ENCODE results near the gene CHSY3. TPM values are rescaled to one million over a fixed set of nuclear protein-coding genes. Genes with fewer than 3 reads are reported as not detected.

Gene CHSY3
- polyA plus RNA-seq, 1 donor from 2014 or later, result 0.40 TPM

DNA sequence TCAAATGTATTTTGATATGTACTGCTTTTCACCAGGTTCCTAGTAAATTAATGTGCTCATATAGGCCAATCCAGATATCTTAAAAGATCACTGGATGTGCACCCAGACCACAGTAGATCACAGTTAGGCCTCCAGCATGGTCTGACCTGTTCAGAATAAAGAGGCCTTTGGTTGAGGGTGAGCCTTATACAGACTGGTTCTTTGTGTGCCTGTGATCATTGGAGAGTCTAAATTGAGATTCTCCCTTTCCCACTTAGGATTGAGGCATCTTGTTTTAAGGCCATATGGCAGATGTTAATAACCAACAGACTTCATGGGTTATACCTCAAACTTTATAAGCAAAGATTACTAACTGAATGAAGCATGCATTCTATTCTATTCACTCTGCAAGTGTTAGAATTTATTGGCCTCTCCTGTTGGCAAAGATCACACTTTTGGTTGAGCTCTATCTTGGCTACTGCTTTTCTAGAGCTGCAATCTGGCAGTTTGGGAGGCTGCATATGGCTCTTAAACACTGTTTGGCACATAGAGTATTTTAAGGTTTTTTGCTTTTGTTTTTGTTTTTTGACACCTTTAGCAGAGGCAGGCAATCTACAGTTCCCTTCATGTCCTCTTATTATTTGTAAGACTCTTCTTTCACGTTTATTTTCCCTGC is 8.5 kb downstream of the CHSY3 start:
- no peaks in the 10 kb centered on the region for H3K79me2 ChIP-seq (replicated peaks; ENCODE audit: insufficient read depth, low read length)
- no peak overlapping the region for H3K9ac ChIP-seq (ENCODE audit: low read length)
- H4K20me1 ChIP-seq (ENCODE audit: insufficient read depth), result no peaks in the 10 kb centered on the region
- H3K9me2 ChIP-seq (ENCODE audit: insufficient read depth, low read length), result no peaks in the 10 kb centered on the region
- H3F3A ChIP-seq (ENCODE audit: insufficient read depth, low read length, poor library complexity, severe bottlenecking), result no peaks in the 10 kb centered on the region
- H3K4me2 ChIP-seq (ENCODE audit: low read length), result no peak overlapping the region
- no peak overlapping the region for H2AFZ ChIP-seq (ENCODE audit: low read depth, low read length)
- H3K36me3 ChIP-seq (ENCODE audit: insufficient read depth, low read length), result no peaks in the 10 kb centered on the region
- H3K27ac ChIP-seq (ENCODE audit: low read length), result no peak overlapping the region
- H3K9me3 ChIP-seq (ENCODE audit: low read length), result no peaks in the 10 kb centered on the region
- H3K27me3 ChIP-seq (ENCODE audit: insufficient read depth, low read depth, low read length), result peaks cover 5% of the 10 kb centered on the region
- TF ChIP-seq MXI1 (conservative IDR thresholded peaks at IDR 0.05; ENCODE audit: poor library complexity, severe bottlenecking) (no peak), EZH2 (IDR thresholded peaks at IDR 0.05; ENCODE audit: borderline replicate concordance, insufficient read depth, low read length, poor library complexity, severe bottlenecking) (no peak), EP300 (conservative IDR thresholded peaks at IDR 0.05; ENCODE audit: poor library complexity, severe bottlenecking) (no peak), RAD21 (conservative IDR thresholded peaks at IDR 0.05) (no peak)
- TF ChIP-seq, protein P1, sequence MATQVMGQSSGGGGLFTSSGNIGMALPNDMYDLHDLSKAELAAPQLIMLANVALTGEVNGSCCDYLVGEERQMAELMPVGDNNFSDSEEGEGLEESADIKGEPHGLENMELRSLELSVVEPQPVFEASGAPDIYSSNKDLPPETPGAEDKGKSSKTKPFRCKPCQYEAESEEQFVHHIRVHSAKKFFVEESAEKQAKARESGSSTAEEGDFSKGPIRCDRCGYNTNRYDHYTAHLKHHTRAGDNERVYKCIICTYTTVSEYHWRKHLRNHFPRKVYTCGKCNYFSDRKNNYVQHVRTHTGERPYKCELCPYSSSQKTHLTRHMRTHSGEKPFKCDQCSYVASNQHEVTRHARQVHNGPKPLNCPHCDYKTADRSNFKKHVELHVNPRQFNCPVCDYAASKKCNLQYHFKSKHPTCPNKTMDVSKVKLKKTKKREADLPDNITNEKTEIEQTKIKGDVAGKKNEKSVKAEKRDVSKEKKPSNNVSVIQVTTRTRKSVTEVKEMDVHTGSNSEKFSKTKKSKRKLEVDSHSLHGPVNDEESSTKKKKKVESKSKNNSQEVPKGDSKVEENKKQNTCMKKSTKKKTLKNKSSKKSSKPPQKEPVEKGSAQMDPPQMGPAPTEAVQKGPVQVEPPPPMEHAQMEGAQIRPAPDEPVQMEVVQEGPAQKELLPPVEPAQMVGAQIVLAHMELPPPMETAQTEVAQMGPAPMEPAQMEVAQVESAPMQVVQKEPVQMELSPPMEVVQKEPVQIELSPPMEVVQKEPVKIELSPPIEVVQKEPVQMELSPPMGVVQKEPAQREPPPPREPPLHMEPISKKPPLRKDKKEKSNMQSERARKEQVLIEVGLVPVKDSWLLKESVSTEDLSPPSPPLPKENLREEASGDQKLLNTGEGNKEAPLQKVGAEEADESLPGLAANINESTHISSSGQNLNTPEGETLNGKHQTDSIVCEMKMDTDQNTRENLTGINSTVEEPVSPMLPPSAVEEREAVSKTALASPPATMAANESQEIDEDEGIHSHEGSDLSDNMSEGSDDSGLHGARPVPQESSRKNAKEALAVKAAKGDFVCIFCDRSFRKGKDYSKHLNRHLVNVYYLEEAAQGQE (IDR thresholded peaks at IDR 0.05; ENCODE audit: borderline replicate concordance), result no peak
- no peak overlapping the region for H3K4me3 ChIP-seq (ENCODE audit: low read length)

DNA sequence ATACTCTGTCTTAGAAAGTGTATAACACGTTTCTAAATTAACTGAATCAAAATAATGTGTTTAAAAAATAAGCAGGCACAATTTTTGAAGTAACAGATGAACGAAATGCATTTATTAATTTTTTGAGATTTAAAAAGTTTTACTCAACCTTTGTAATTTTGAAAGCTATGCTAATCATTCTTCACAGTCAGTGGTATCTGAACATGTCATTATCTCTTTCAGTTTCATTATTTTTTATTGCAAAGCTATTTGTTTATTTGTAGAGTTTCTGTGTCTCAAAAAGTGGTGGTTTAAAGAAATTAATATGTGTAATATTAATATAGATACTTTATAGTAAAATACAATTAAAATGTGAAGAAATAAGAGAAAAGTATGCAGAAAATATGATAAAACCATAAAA is 11.2 kb downstream of the CHSY3 start:
- Histone ChIP-seq H3F3A (ENCODE audit: insufficient read depth, low read length, poor library complexity, severe bottlenecking) (no peaks in the 10 kb centered on the region), H3K36me3 (ENCODE audit: insufficient read depth, low read length) (no peaks in the 10 kb centered on the region), H3K27ac (ENCODE audit: low read length) (no peak overlapping the region), H3K9ac (ENCODE audit: low read length) (no peak overlapping the region), H3K79me2 (replicated peaks; ENCODE audit: insufficient read depth, low read length) (no peaks in the 10 kb centered on the region), H3K9me2 (ENCODE audit: insufficient read depth, low read length) (no peaks in the 10 kb centered on the region), H3K9me3 (ENCODE audit: low read length) (no peaks in the 10 kb centered on the region), H2AFZ (ENCODE audit: low read depth, low read length) (no peak overlapping the region), H3K4me3 (ENCODE audit: low read length) (no peak overlapping the region), H3K27me3 (ENCODE audit: insufficient read depth, low read depth, low read length) (no peaks in the 10 kb centered on the region), H4K20me1 (ENCODE audit: insufficient read depth) (no peaks in the 10 kb centered on the region), H3K4me2 (ENCODE audit: low read length) (no peak overlapping the region)
- TF ChIP-seq EZH2 (IDR thresholded peaks at IDR 0.05; ENCODE audit: borderline replicate concordance, insufficient read depth, low read length, poor library complexity, severe bottlenecking), result no peak
- TF ChIP-seq RAD21 (conservative IDR thresholded peaks at IDR 0.05), result no peak
- no peak for TF ChIP-seq SMC3 (conservative IDR thresholded peaks at IDR 0.05; ENCODE audit: poor library complexity)
- no peak for TF ChIP-seq TAF1 (IDR thresholded peaks at IDR 0.05; ENCODE audit: low read depth)
- TF ChIP-seq, protein P2, sequence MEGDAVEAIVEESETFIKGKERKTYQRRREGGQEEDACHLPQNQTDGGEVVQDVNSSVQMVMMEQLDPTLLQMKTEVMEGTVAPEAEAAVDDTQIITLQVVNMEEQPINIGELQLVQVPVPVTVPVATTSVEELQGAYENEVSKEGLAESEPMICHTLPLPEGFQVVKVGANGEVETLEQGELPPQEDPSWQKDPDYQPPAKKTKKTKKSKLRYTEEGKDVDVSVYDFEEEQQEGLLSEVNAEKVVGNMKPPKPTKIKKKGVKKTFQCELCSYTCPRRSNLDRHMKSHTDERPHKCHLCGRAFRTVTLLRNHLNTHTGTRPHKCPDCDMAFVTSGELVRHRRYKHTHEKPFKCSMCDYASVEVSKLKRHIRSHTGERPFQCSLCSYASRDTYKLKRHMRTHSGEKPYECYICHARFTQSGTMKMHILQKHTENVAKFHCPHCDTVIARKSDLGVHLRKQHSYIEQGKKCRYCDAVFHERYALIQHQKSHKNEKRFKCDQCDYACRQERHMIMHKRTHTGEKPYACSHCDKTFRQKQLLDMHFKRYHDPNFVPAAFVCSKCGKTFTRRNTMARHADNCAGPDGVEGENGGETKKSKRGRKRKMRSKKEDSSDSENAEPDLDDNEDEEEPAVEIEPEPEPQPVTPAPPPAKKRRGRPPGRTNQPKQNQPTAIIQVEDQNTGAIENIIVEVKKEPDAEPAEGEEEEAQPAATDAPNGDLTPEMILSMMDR (IDR thresholded peaks at IDR 0.05; ENCODE audit: poor library complexity, severe bottlenecking), result no peak
- TF ChIP-seq, protein P1 (IDR thresholded peaks at IDR 0.05; ENCODE audit: borderline replicate concordance), result no peak
- TF ChIP-seq POLR2AphosphoS5 (IDR thresholded peaks at IDR 0.05), result no peak
- no peak for TF ChIP-seq EP300 (conservative IDR thresholded peaks at IDR 0.05; ENCODE audit: poor library complexity, severe bottlenecking)
- no peak for TF ChIP-seq MXI1 (conservative IDR thresholded peaks at IDR 0.05; ENCODE audit: poor library complexity, severe bottlenecking)

All from neural cell (in vitro differentiated cells).